Skeletal muscle satellite cell (primary cell): ENCODE measurements around the gene AUTS2.

Experiments
- H3K27me3 ChIP-seq: 2 replicates; pipeline ENCODE4 v1.7.0; 2013; ENCODE audit warnings: low read length; ENCODE audit not compliant: control insufficient read depth, insufficient read depth
- H3K36me3 ChIP-seq: 2 replicates; pipeline ENCODE4 v1.7.0; 2013; ENCODE audit warnings: mild to moderate bottlenecking, control low read depth, low read length; ENCODE audit not compliant: insufficient read depth
- H3K4me1 ChIP-seq: 2 replicates; pipeline ENCODE4 v1.7.0; 2013; ENCODE audit warnings: low read length; ENCODE audit not compliant: control insufficient read depth, insufficient read depth
- H3K4me2 ChIP-seq: 2 replicates; pipeline ENCODE4 v1.7.0; 2013; ENCODE audit warnings: mild to moderate bottlenecking, low read length
- H3K4me3 ChIP-seq: 2 replicates; pipeline ENCODE4 v1.7.0; 2013; ENCODE audit warnings: low read length
- H3K9ac ChIP-seq: 2 replicates; pipeline ENCODE4 v1.7.0; 2013; ENCODE audit warnings: mild to moderate bottlenecking, low read depth, low read length, moderate library complexity
- H3K9me3 ChIP-seq: replicated peaks from 2 replicates; pipeline ENCODE4 v1.7.0; 2013; ENCODE audit warnings: mild to moderate bottlenecking, control low read depth, low read length

The AUTS2 gene

DNA sequence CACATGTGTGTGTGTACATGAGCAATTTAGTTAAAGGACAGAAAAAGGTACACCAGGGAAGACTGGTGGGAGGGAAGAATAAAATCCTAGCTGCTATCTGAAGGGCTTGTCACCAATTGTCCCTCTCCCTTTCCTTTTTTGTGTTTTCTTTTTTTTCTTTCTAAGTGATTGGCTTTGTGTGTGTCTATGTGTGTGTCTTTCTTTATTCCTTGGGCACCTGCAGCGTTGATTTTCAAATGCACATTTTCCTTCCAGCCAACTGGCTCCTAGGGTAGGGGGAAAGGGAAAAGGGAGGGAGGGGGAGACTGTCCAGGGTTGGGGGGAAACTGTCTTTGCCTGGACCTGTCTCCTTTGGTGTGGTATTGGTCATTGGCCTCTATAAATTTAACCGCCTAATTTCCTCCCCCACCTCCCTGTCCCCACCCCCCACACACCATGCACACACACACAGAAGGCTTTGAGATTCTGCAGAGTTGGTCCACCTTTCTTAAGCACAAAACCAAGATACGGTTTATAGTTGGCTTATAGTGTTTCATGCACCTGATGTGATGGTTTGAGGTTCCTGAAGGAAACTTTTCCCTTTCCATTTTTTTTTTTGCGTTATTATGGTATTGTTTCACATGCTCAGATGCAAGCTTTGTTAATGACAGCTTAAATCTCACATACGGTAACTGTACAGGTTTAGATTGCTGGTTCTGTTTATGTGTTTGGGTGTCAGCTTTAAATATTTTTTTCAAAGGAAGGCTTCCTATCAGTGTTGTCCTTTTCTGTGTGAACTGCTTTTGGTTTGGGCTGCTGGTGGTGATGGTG lies 2.6 kb downstream of the AUTS2 start:
- Histone ChIP-seq H3K9ac (no peak overlapping the region), H3K36me3 (no peaks in the 10 kb centered on the region), H3K4me3 (no peak overlapping the region), H3K9me3 (no peaks in the 10 kb centered on the region), H3K4me2 (peak overlapping the region; percentile 98), H3K4me1 (peaks cover 13% of the 10 kb centered on the region), H3K27me3 (peaks cover 33% of the 10 kb centered on the region)

DNA sequence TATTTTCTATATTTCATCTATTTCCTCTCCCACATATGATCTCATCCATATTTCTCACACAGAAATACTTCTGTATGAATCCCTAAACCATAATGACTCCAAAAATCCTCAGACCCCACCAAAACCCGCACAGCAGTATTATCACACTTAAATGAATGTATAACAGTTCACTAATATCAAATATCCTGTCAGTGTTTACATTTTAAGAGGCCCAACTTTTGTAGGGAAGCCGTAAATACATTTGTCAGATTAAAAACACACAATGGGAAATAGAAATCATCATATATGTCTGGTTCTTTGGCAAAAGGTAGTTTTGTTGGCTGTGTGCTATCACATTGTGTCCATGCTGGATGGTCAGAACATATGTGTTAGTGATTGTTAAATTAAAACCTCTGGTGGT lies 4.2 kb downstream of the AUTS2 start:
- H3K9ac ChIP-seq = no peak overlapping the region
- H3K4me3 ChIP-seq = no peak overlapping the region
- H3K4me2 ChIP-seq = no peak overlapping the region
- no peaks in the 10 kb centered on the region for H3K36me3 ChIP-seq
- peaks cover 8% of the 10 kb centered on the region for H3K4me1 ChIP-seq
- H3K9me3 ChIP-seq = no peaks in the 10 kb centered on the region
- H3K27me3 ChIP-seq = peaks cover 32% of the 10 kb centered on the region

DNA sequence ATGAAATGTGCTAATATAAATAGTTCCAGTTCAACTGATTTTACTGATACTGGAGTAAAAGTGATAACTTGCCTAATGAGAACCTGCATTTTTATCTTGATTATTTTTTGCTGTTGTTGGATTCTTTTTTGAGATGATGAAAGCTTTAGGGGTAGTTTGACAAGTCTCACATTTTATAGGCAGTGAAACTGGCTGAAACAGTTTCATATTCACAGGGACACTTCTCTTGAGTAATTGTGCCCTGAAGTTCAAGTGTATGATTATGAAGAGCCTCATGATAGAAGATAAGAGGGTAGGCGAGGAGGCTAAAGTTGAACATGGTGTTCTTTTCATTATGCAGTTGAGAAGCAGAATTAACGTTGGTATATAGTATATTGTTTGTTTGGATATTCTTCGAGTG lies 5.1 kb downstream of the AUTS2 start:
- H3K4me3 ChIP-seq = no peak overlapping the region
- H3K27me3 ChIP-seq = peaks cover 32% of the 10 kb centered on the region
- no peak overlapping the region for H3K4me2 ChIP-seq
- no peak overlapping the region for H3K9ac ChIP-seq
- no peaks in the 10 kb centered on the region for H3K36me3 ChIP-seq
- peaks cover 6% of the 10 kb centered on the region for H3K4me1 ChIP-seq
- no peaks in the 10 kb centered on the region for H3K9me3 ChIP-seq

DNA sequence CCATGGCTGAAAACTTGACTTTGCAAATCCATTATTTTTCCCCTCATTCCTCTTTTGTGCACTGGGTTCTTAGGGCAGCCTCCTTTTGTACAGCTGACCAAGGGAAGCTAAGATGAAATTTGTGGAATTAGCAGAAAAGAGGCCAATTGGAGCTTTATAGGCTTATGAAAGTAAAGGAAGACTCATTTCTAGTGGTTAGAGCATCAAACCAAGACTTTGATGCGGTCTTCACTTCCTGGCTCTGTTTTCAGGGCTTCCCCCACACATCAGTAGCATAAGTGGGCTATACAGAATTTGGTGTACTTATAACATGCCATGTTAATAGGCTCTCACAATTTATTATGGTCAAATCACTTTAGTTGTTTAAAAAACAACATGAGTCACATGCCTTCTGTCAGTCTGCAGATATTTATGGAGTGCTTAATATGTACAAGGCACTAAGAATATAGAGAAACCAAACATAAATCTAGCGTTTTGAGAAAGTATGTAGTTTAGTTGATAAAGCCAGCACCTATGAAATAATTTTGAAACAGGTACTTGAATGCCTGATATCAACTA lies 5.7 kb downstream of the AUTS2 start:
- Histone ChIP-seq H3K36me3 (no peaks in the 10 kb centered on the region), H3K9ac (no peak overlapping the region), H3K27me3 (peaks cover 32% of the 10 kb centered on the region), H3K4me1 (peaks cover 6% of the 10 kb centered on the region), H3K4me2 (no peak overlapping the region), H3K4me3 (no peak overlapping the region), H3K9me3 (no peaks in the 10 kb centered on the region)

DNA sequence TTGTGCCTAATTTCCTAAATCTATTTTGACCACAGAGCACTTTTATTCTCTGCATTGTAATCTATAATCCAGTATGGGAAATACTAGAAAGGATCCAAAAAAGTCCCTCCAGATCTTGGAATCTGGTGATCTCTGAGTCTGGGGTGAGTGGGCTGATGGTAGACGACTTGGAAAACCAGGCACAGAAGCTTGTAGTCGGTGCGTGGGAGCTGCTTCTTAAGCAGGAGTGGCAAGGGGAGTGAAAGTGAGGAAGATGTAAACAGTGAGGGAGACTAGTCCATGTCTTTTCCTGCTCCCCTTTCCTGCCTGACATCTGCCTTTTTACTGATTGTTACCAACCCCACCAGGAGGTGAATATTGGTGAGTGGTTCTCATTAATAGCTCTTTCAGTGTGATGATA lies 6.8 kb downstream of the AUTS2 start:
- peaks cover 28% of the 10 kb centered on the region for H3K27me3 ChIP-seq
- no peaks in the 10 kb centered on the region for H3K36me3 ChIP-seq
- no peak overlapping the region for H3K4me2 ChIP-seq
- no peak overlapping the region for H3K9ac ChIP-seq
- no peaks in the 10 kb centered on the region for H3K9me3 ChIP-seq
- H3K4me3 ChIP-seq = no peak overlapping the region
- H3K4me1 ChIP-seq = peaks cover 3% of the 10 kb centered on the region

DNA sequence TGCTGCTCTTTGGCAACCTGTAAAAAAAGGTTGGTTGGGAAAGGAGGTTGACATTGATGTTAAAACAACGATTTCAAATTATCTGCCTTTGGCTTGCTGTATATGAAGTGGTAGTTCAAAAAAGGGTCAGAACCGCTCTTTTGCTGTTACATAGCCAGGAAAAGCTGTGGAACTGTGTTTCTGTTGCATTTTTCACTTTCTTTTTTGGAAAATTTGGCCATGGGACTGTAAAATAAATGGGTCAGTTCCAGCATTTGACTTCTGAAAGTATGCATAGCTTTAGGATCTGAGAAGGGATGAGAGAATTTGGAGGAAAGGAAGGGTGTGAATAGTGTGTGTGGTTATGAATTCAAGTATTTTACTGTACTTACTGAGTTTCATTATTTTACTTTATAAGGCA lies 7.3 kb downstream of the AUTS2 start:
- H3K4me3 ChIP-seq = no peak overlapping the region
- H3K4me2 ChIP-seq = no peak overlapping the region
- H3K4me1 ChIP-seq = no peaks in the 10 kb centered on the region
- H3K9me3 ChIP-seq = no peaks in the 10 kb centered on the region
- H3K9ac ChIP-seq = no peak overlapping the region
- peaks cover 26% of the 10 kb centered on the region for H3K27me3 ChIP-seq
- H3K36me3 ChIP-seq = no peaks in the 10 kb centered on the region

DNA sequence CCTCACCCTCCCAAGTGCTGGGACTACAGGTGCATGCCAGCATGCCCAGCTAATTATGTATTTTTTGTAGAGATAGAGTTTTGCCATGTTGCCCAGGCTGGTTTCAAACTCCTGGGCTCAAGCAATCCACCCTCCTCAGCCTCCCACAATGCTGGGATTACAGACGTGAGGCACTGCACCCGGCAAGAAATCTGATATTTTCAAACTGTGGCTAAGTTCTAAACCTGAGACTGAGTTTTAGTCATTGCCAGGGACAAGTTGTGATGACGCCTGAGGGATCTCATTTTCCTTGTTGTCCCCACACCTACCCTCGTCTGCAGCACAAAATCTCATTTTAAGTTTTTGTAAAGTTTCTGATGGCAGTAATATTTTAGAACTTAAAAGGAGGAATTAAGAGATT lies 9.8 kb downstream of the AUTS2 start:
- peaks cover 21% of the 10 kb centered on the region for H3K27me3 ChIP-seq
- no peaks in the 10 kb centered on the region for H3K4me1 ChIP-seq
- no peaks in the 10 kb centered on the region for H3K9me3 ChIP-seq
- H3K9ac ChIP-seq = no peak overlapping the region
- H3K36me3 ChIP-seq = no peaks in the 10 kb centered on the region
- H3K4me2 ChIP-seq = no peak overlapping the region
- no peak overlapping the region for H3K4me3 ChIP-seq

DNA sequence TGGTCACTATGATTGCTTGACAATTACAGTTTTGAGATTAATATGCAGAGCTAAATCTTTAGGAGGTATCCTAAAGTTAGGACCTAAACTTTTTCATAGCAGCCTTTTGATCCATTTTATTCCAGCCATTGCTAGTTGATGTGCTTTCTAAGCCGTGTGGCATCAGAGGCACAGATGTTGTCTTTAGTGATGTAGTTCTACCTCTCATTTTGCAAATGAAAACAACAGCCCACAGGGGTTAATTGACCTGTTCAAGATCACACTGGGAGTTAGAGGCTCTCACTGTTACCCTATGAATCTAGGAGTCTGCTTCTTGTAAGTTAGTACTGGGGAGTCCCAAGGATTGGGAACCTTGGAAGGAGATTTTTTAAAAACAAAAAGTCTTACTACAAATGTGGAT lies 10.6 kb downstream of the AUTS2 start:
- H3K27me3 ChIP-seq = peaks cover 18% of the 10 kb centered on the region

DNA sequence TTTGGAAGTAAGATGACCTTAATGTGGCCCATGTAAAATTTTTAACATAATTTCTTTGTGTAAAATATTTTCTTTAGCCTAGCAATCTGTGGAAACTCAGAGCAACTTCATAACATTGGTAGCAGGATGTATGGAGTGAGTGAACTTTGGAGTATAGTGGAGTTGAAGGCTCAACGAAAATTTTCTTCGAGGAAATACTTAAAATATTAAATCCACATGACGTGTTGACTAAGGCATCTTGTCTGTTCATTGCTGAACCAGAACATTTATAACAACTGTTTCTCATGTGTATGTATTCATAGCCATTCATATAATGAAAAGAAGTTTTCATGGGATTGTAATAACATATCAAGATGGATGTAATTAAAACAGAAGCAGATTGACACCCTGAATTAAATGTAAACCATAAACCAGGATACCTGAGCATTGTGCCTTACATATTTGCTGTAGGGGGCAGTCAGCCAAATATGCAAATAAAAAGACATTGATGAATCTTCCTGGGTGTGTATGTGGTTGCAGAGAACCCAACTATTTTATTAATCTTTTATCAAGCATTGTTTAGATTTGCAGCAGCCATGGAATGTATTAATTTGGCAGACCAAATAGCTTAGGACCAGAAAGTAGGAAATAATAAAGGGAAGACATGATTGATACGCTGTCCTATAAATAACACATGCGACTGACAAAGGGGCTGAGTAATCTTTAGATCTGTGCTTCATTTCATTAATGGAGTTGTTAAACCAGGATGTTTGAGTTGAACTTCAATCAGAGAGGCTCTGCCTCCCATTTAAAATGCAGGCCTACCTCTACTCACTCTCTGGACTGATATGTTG lies 11.5 kb downstream of the AUTS2 start:
- Histone ChIP-seq H3K9ac (no peak overlapping the region), H3K4me2 (no peak overlapping the region), H3K36me3 (no peaks in the 10 kb centered on the region), H3K27me3 (peaks cover 10% of the 10 kb centered on the region), H3K4me1 (no peaks in the 10 kb centered on the region), H3K9me3 (no peaks in the 10 kb centered on the region), H3K4me3 (no peak overlapping the region)

More for the DNA sequence above, 10.6 kb downstream of the AUTS2 start:
- Histone ChIP-seq H3K4me2 (no peak overlapping the region), H3K4me1 (no peaks in the 10 kb centered on the region), H3K9ac (no peak overlapping the region), H3K4me3 (no peak overlapping the region), H3K9me3 (no peaks in the 10 kb centered on the region), H3K36me3 (no peaks in the 10 kb centered on the region)

DNA sequence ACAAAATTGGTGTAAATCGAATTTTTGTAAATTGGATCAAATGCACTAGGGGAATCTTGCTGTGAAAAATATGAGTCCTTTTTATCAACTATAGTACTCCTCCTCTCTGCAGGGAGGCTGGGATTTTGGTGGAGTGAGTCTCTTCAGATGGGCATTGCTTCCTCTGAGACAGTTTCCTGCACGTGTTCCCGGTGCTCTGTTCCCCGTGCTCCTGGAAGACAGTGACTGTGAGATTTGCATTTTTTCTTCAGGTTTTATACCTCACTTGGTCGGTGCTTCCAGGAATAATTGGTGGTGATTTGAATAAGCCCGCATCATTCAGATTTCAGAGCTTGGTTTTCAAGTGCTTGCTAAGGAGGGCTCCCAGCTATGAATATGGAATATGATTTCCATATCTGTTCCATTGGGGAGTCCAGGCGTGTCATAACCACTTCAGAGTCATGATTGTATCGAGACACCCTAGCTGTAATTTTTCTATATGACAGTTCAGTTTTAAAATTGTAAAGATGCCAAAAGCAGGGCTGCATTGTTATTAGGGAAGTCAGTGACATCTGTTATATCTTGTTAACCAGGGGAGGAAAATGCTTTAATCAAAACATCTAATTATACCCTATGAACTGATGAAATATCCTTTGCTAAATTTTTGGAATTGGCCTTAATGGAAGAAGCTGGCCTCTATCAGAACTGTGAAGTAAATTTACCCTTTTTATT lies 12.3 kb downstream of the AUTS2 start:
- H3K9me3 ChIP-seq = no peaks in the 10 kb centered on the region
- H3K9ac ChIP-seq = no peak overlapping the region
- H3K4me2 ChIP-seq = no peak overlapping the region
- H3K4me3 ChIP-seq = no peak overlapping the region
- peaks cover 6% of the 10 kb centered on the region for H3K27me3 ChIP-seq
- H3K4me1 ChIP-seq = no peaks in the 10 kb centered on the region
- H3K36me3 ChIP-seq = no peaks in the 10 kb centered on the region

DNA sequence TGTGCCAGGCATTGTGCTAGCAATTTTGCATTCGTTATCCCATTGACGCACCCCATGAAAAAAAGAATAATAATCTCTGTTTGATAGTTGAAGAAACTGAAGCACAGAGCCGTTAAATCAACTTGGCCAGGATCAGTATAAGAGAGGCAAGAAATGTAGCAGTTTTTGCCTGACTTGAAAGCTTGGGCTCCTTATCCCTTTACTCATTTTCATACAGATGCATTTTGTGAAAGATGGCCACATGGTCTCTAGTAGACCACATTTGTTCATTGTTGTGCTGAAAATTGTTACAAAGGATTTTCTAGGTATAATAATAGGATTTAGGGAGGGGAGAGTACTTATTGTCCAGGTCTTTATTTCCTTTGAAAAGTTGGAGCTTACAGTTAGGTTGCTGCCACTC lies 14.7 kb downstream of the AUTS2 start:
- Histone ChIP-seq H3K27me3 (no peaks in the 10 kb centered on the region), H3K9me3 (no peaks in the 10 kb centered on the region), H3K4me2 (no peak overlapping the region), H3K4me1 (no peaks in the 10 kb centered on the region), H3K9ac (no peak overlapping the region), H3K36me3 (no peaks in the 10 kb centered on the region), H3K4me3 (no peak overlapping the region)
